Heart left ventricle (tissue), 13 donors: ENCODE results near the gene ZNF487.

Experiments
- CTCF ChIP-seq, 12 donors: fragments of 200-600 bp; sonication (generic) in 4 of 12; IDR thresholded peaks; one replicate each; pipeline versions ENCODE4 v1.5.0 to v1.8.0; 2018 to 2022; ENCODE audit warnings: antibody characterized with exemption in 12 of 12, mild to moderate bottlenecking in 5 of 12
- POLR2A ChIP-seq, 2 donors: fragments of 450-650 bp; IDR thresholded peaks; one replicate each; pipeline ENCODE4 v1.6.1; 2017; ENCODE audit warnings: antibody characterized with exemption in 2 of 2, mild to moderate bottlenecking in 2 of 2, moderate library complexity in 2 of 2
- donor health status: ischemic (EF 13 %, LVEDD 7.1; RV severe dilation, severe dysfunction).
- donor health status: DM: no; HTN: yes; CAD: no.
- donor health status: DM: no; HTN: no; CAD: no.
- donor health status: ischemic (EF 25% LVEDD 6.9; RV normal size, moderate dysfunction).
- donor health status: ischemic (EF 25% LVEDD 5.7; RV mildly dilated, moderate dysfunction).
- donor health status: ischemic (EF 35%, LVEDD 5.7; RV mildly dilated, moderate dysfunction).
- donor health status: nonischemic (EF 11% LVEDD 7.7; RV severe dilation, severe dysfunction).
- donor health status: DM: yes; HTN: yes; CAD: no.
- donor health status: PGD.
- donor health status: ischemic (EF 29% LVEDD 5.4; RV normal size, mild dysfunction).
- donor health status: nonischemic (EF 23%, LVEDD 6.1; RV moderate dilation, normal function).

GRCh38 chr10:43389867-43390266 is 47.0 kb upstream of the ZNF487 start:
- no peak for TF ChIP-seq POLR2A (IDR thresholded peaks at IDR 0.05)
- TF ChIP-seq CTCF (IDR thresholded peaks at IDR 0.05), result no peak
